ENCODE measurements around the gene TTYH2. TPM values are rescaled to one million over a fixed set of nuclear protein-coding genes. Genes with fewer than 3 reads are reported as not detected.

Gene TTYH2
- total RNA-seq, 2 experiments from 2014 or later: 3.1 to 3.8 TPM

GRCh38 chr17:74172700-74173099, 40.7 kb upstream of the TTYH2 start:
- Histone ChIP-seq H3K4me2 (ENCODE audit: low read length) (no peak overlapping the region), H3K4me3 (ENCODE audit: low read depth, low read length, poor library complexity, severe bottlenecking) (no peak overlapping the region), H3K27ac (ENCODE audit: low read depth, low read length, poor library complexity, severe bottlenecking) (no peak overlapping the region), H3K36me3 (ENCODE audit: insufficient read depth, low read length) (no peaks in the 10 kb centered on the region), H3K4me1 (ENCODE audit: insufficient read depth, low read length, poor library complexity, severe bottlenecking) (no peaks in the 10 kb centered on the region), H4K20me1 (ENCODE audit: insufficient read depth, low read length) (no peaks in the 10 kb centered on the region), H3K9me3 (ENCODE audit: low read length) (no peaks in the 10 kb centered on the region), H3K79me2 (ENCODE audit: insufficient read depth, low read depth, low read length) (no peaks in the 10 kb centered on the region), H3K9me2 (ENCODE audit: insufficient read depth, low read length) (no peaks in the 10 kb centered on the region), H2AFZ (ENCODE audit: low read length) (no peak overlapping the region)
- POLR2A ChIA-PET: interaction anchor here (0.6 kb wide), 1 partner anchor 559 kb away, joined by 3 read pairs; no protein-coding TSS in a partner anchor
- intact Hi-C loops (cut with micrococcal nuclease; ENCODE audit: unreplicated experiment): loop anchor here (10.0 kb wide), 1 partner anchor 528 kb away; the partner anchor contains the start of gene SDK2
- TF ChIP-seq EZH2phosphoT487 (IDR thresholded peaks at IDR 0.05; ENCODE audit: borderline replicate concordance, low read depth, low read length): no peak
- TF ChIP-seq CTCF (conservative IDR thresholded peaks at IDR 0.05; ENCODE audit: low read length): no peak
- CTCF ChIA-PET (ENCODE audit: unreplicated experiment): no interaction called here
- no TSS peak for BruUV-seq (replicated peaks)
- DNase-seq (ENCODE audit: low spot score): no peak

GRCh38 chr17:74176546-74177001, 36.8 kb upstream of the TTYH2 start:
- H3K9me2 ChIP-seq (ENCODE audit: insufficient read depth, low read length): no peaks in the 10 kb centered on the region
- no peaks in the 10 kb centered on the region for H3K4me1 ChIP-seq (ENCODE audit: insufficient read depth, low read length, poor library complexity, severe bottlenecking)
- intact Hi-C loops (cut with micrococcal nuclease; ENCODE audit: unreplicated experiment): loop anchor here (1.0 to 10.0 kb wide), 3 partner anchors 86 to 749 kb away; partner anchors contain the start of gene SDK2
- DNase-seq (ENCODE audit: low spot score): peak; percentile 63
- H3K4me3 ChIP-seq (ENCODE audit: low read depth, low read length, poor library complexity, severe bottlenecking): no peak overlapping the region
- H3K79me2 ChIP-seq (ENCODE audit: insufficient read depth, low read depth, low read length): no peaks in the 10 kb centered on the region
- no TSS peak for BruUV-seq (replicated peaks)
- TF ChIP-seq CTCF (conservative IDR thresholded peaks at IDR 0.05; ENCODE audit: low read length): peak; percentile 98
- no peak for TF ChIP-seq EZH2phosphoT487 (IDR thresholded peaks at IDR 0.05; ENCODE audit: borderline replicate concordance, low read depth, low read length)
- no peaks in the 10 kb centered on the region for H3K36me3 ChIP-seq (ENCODE audit: insufficient read depth, low read length)
- ChIA-PET CTCF (ENCODE audit: unreplicated experiment) (no interaction called here), POLR2A (interaction anchor here (0.6 kb wide), 1 partner anchor 839 kb away, joined by 3 read pairs; no protein-coding TSS in a partner anchor)
- H2AFZ ChIP-seq (ENCODE audit: low read length): no peak overlapping the region
- no peak overlapping the region for H3K27ac ChIP-seq (ENCODE audit: low read depth, low read length, poor library complexity, severe bottlenecking)
- H3K4me2 ChIP-seq (ENCODE audit: low read length): no peak overlapping the region
- no peaks in the 10 kb centered on the region for H3K9me3 ChIP-seq (ENCODE audit: low read length)
- no peaks in the 10 kb centered on the region for H4K20me1 ChIP-seq (ENCODE audit: insufficient read depth, low read length)

GRCh38 chr17:74177018-74177450, 36.3 kb upstream of the TTYH2 start:
- BruUV-seq (replicated peaks): no TSS peak
- intact Hi-C loops (cut with micrococcal nuclease; ENCODE audit: unreplicated experiment): loop anchor here (5.0 to 10.0 kb wide), 2 partner anchors 532 to 750 kb away; partner anchors contain the start of gene SDK2
- POLR2A ChIA-PET: interaction anchor here (0.6 kb wide), 1 partner anchor 12 kb away, joined by 3 read pairs; no protein-coding TSS in a partner anchor
- CTCF ChIA-PET (ENCODE audit: unreplicated experiment): no interaction called here
- no peaks in the 10 kb centered on the region for H3K9me2 ChIP-seq (ENCODE audit: insufficient read depth, low read length)
- DNase-seq (ENCODE audit: low spot score): no peak
- H3K4me2 ChIP-seq (ENCODE audit: low read length): no peak overlapping the region
- H3K36me3 ChIP-seq (ENCODE audit: insufficient read depth, low read length): no peaks in the 10 kb centered on the region
- no peak for TF ChIP-seq EZH2phosphoT487 (IDR thresholded peaks at IDR 0.05; ENCODE audit: borderline replicate concordance, low read depth, low read length)
- no peak; the same call in none of the 2 replicates for TF ChIP-seq CTCF (conservative IDR thresholded peaks at IDR 0.05; ENCODE audit: low read length)
- no peaks in the 10 kb centered on the region for H3K79me2 ChIP-seq (ENCODE audit: insufficient read depth, low read depth, low read length)
- no peaks in the 10 kb centered on the region for H3K9me3 ChIP-seq (ENCODE audit: low read length)
- H2AFZ ChIP-seq (ENCODE audit: low read length): no peak overlapping the region
- no peaks in the 10 kb centered on the region for H4K20me1 ChIP-seq (ENCODE audit: insufficient read depth, low read length)
- H3K27ac ChIP-seq (ENCODE audit: low read depth, low read length, poor library complexity, severe bottlenecking): no peak overlapping the region
- H3K4me3 ChIP-seq (ENCODE audit: low read depth, low read length, poor library complexity, severe bottlenecking): no peak overlapping the region
- no peaks in the 10 kb centered on the region for H3K4me1 ChIP-seq (ENCODE audit: insufficient read depth, low read length, poor library complexity, severe bottlenecking)
